ENCODE measurements around the gene ANHX. TPM values are rescaled to one million over a fixed set of nuclear protein-coding genes. Genes with fewer than 3 reads are reported as not detected.
"Not testable (repeated sequence)": the region's sequence is repeated elsewhere in the genome, so short reads cannot be mapped to it uniquely, and the experiment has no call there.

The ANHX gene
- total RNA-seq, result not detected

- Mint-ChIP-seq H3K27ac (no peak within 1 kb of the TSS), H3K9me3 (peaks cover 13% of the 10 kb centered on the region), H3K4me3 (no peak within 1 kb of the TSS), H3K27me3 (peaks cover 0 to under 1% of the 10 kb centered on the region in 2 donors), H3K4me1 (ENCODE audit: low read depth in 2 of 2) (no peaks in the 10 kb centered on the region), H3K36me3 (peaks cover 6% of the 10 kb centered on the region)
- DNase-seq (ENCODE audit: low spot score), result no peak
- no peak for ATAC-seq
Measured at GRCh38 chr12:133235401-133236112, at the start of gene ANHX. Gene ANHX, minus strand, starts transcription at chr12:133235877. Its CDS starts 1,521 bp downstream, at chr12:133234356.

- H3K9me3 Mint-ChIP-seq; H3K4me1 Mint-ChIP-seq (ENCODE audit: low read depth in 2 of 2); H3K27ac Mint-ChIP-seq; H3K27me3 Mint-ChIP-seq; H3K36me3 Mint-ChIP-seq; DNase-seq (ENCODE audit: low spot score); H3K4me3 Mint-ChIP-seq; ATAC-seq: not testable (repeated sequence)
Measured at GRCh38 chr12:133264668-133265067, 29.0 kb upstream of the ANHX start.

GRCh38 chr12:133264173-133264572, 28.5 kb upstream of the ANHX start:
- no peak overlapping the region for H3K4me3 Mint-ChIP-seq

GRCh38 chr12:133256321-133256720, 20.6 kb upstream of the ANHX start:
- no peak for DNase-seq (ENCODE audit: low spot score)

More at GRCh38 chr12:133264173-133264572, 28.5 kb upstream of the ANHX start:
- ATAC-seq (no peak), DNase-seq (ENCODE audit: low spot score) (no peak)
- Mint-ChIP-seq H3K27me3 (no peaks in the 10 kb centered on the region), H3K9me3 (peaks cover 4% of the 10 kb centered on the region), H3K4me1 (ENCODE audit: low read depth in 2 of 2) (no peaks in the 10 kb centered on the region), H3K36me3 (no peaks in the 10 kb centered on the region), H3K27ac (no peak overlapping the region)

GRCh38 chr12:133255833-133256232, 20.2 kb upstream of the ANHX start:
- ATAC-seq; H3K27me3 Mint-ChIP-seq; H3K4me3 Mint-ChIP-seq; H3K4me1 Mint-ChIP-seq (ENCODE audit: low read depth in 2 of 2); DNase-seq (ENCODE audit: low spot score); H3K27ac Mint-ChIP-seq: not testable (repeated sequence)
- H3K9me3 Mint-ChIP-seq, result peaks cover 20% of the 10 kb centered on the region
- peaks cover 12% of the 10 kb centered on the region for H3K36me3 Mint-ChIP-seq

More at GRCh38 chr12:133256321-133256720, 20.6 kb upstream of the ANHX start:
- H3K36me3 Mint-ChIP-seq, result peaks cover 12% of the 10 kb centered on the region
- ATAC-seq, result no peak
- no peak overlapping the region for H3K27ac Mint-ChIP-seq
- peaks cover 20% of the 10 kb centered on the region for H3K9me3 Mint-ChIP-seq
- H3K4me3 Mint-ChIP-seq, result no peak overlapping the region
- H3K4me1 Mint-ChIP-seq (ENCODE audit: low read depth in 2 of 2), result no peaks in the 10 kb centered on the region
- H3K27me3 Mint-ChIP-seq, result peaks cover 0 to 6% of the 10 kb centered on the region in 2 donors

GRCh38 chr12:133251732-133252131, 16.1 kb upstream of the ANHX start:
- H3K27me3 Mint-ChIP-seq, result peaks cover 4 to 6% of the 10 kb centered on the region in 2 donors
- H3K9me3 Mint-ChIP-seq, result peaks cover 23% of the 10 kb centered on the region
- no peaks in the 10 kb centered on the region for H3K4me1 Mint-ChIP-seq (ENCODE audit: low read depth in 2 of 2)
- no peak overlapping the region for H3K27ac Mint-ChIP-seq
- no peak for ATAC-seq
- DNase-seq (ENCODE audit: low spot score), result no peak
- H3K4me3 Mint-ChIP-seq, result no peak overlapping the region
- H3K36me3 Mint-ChIP-seq, result peaks cover 17% of the 10 kb centered on the region

- peaks cover 0 to 10% of the 10 kb centered on the region in 2 donors for H3K27me3 Mint-ChIP-seq
Measured at GRCh38 chr12:133236556-133236955, 879 bp upstream of the ANHX start.

GRCh38 chr12:133236144-133236543, 467 bp upstream of the ANHX start:
- peaks cover 0 to 6% of the 10 kb centered on the region in 2 donors for H3K27me3 Mint-ChIP-seq
- ATAC-seq, result no peak
- H3K4me1 Mint-ChIP-seq (ENCODE audit: low read depth in 2 of 2), result peaks cover 0 to under 1% of the 10 kb centered on the region in 2 donors
- peaks cover 17% of the 10 kb centered on the region for H3K9me3 Mint-ChIP-seq
- no peak overlapping the region for H3K27ac Mint-ChIP-seq
- DNase-seq (ENCODE audit: low spot score), result no peak
- no peak overlapping the region for H3K4me3 Mint-ChIP-seq
- H3K36me3 Mint-ChIP-seq, result peaks cover 6% of the 10 kb centered on the region

More at GRCh38 chr12:133236556-133236955, 879 bp upstream of the ANHX start:
- DNase-seq (ENCODE audit: low spot score) (no peak), ATAC-seq (no peak)
- H3K27ac Mint-ChIP-seq, result no peak overlapping the region
- H3K36me3 Mint-ChIP-seq, result peaks cover 6% of the 10 kb centered on the region
- peaks cover 20% of the 10 kb centered on the region for H3K9me3 Mint-ChIP-seq
- no peak overlapping the region for H3K4me3 Mint-ChIP-seq
- peaks cover 0 to 2% of the 10 kb centered on the region in 2 donors for H3K4me1 Mint-ChIP-seq (ENCODE audit: low read depth in 2 of 2)

GRCh38 chr12:133234971-133235370, 706 bp downstream of the ANHX start:
- ATAC-seq, result no peak
- no peak overlapping the region for H3K27ac Mint-ChIP-seq
- H3K27me3 Mint-ChIP-seq, result no peaks in the 10 kb centered on the region
- no peaks in the 10 kb centered on the region for H3K4me1 Mint-ChIP-seq (ENCODE audit: low read depth in 2 of 2)
- peaks cover 17% of the 10 kb centered on the region for H3K9me3 Mint-ChIP-seq
- H3K4me3 Mint-ChIP-seq, result no peak overlapping the region
- H3K36me3 Mint-ChIP-seq, result peaks cover 9% of the 10 kb centered on the region
- DNase-seq (ENCODE audit: low spot score), result no peak

GRCh38 chr12:133233993-133234564, 1.6 kb downstream of the ANHX start:
- ATAC-seq (no peak), DNase-seq (ENCODE audit: low spot score) (no peak)
- H3K27me3 Mint-ChIP-seq, result no peaks in the 10 kb centered on the region
- H3K36me3 Mint-ChIP-seq, result peaks cover 10% of the 10 kb centered on the region
- peaks cover 19% of the 10 kb centered on the region for H3K9me3 Mint-ChIP-seq
- no peak overlapping the region for H3K4me3 Mint-ChIP-seq
- H3K27ac Mint-ChIP-seq, result no peak overlapping the region
- peaks cover 0 to 5% of the 10 kb centered on the region in 2 donors for H3K4me1 Mint-ChIP-seq (ENCODE audit: low read depth in 2 of 2)

- H3K4me3 Mint-ChIP-seq, result no peak overlapping the region
- DNase-seq (ENCODE audit: low spot score) (no peak), ATAC-seq (no peak)
- H3K27me3 Mint-ChIP-seq, result no peaks in the 10 kb centered on the region
- H3K27ac Mint-ChIP-seq, result no peak overlapping the region
- H3K9me3 Mint-ChIP-seq, result peaks cover 26% of the 10 kb centered on the region
- peaks cover 0 to 5% of the 10 kb centered on the region in 2 donors for H3K4me1 Mint-ChIP-seq (ENCODE audit: low read depth in 2 of 2)
- H3K36me3 Mint-ChIP-seq, result peaks cover 16% of the 10 kb centered on the region
Measured at GRCh38 chr12:133233006-133233405, 2.7 kb downstream of the ANHX start.

- Mint-ChIP-seq H3K4me1 (ENCODE audit: low read depth in 2 of 2) (peaks cover 0 to 5% of the 10 kb centered on the region in 2 donors), H3K27me3 (no peaks in the 10 kb centered on the region), H3K36me3 (peaks cover 16% of the 10 kb centered on the region), H3K27ac (no peak overlapping the region), H3K4me3 (no peak overlapping the region), H3K9me3 (peaks cover 26% of the 10 kb centered on the region)
- DNase-seq (ENCODE audit: low spot score) (no peak), ATAC-seq (no peak)
Measured at GRCh38 chr12:133231001-133231400, 4.7 kb downstream of the ANHX start.

GRCh38 chr12:133227281-133227852, 8.3 kb downstream of the ANHX start:
- peaks cover 16% of the 10 kb centered on the region for H3K36me3 Mint-ChIP-seq
- no peak overlapping the region for H3K27ac Mint-ChIP-seq
- no peak for DNase-seq (ENCODE audit: low spot score)
- peaks cover 20% of the 10 kb centered on the region for H3K9me3 Mint-ChIP-seq
- peaks cover 0 to 5% of the 10 kb centered on the region in 2 donors for H3K4me1 Mint-ChIP-seq (ENCODE audit: low read depth in 2 of 2)
- no peaks in the 10 kb centered on the region for H3K27me3 Mint-ChIP-seq
- peak in 1 of 2 donors; percentile 31 for ATAC-seq
- no peak overlapping the region for H3K4me3 Mint-ChIP-seq

- Mint-ChIP-seq H3K4me1 (ENCODE audit: low read depth in 2 of 2) (peaks cover 0 to 5% of the 10 kb centered on the region in 2 donors), H3K27me3 (no peaks in the 10 kb centered on the region), H3K4me3 (no peak overlapping the region), H3K9me3 (peaks cover 20% of the 10 kb centered on the region), H3K27ac (no peak overlapping the region), H3K36me3 (peaks cover 16% of the 10 kb centered on the region)
- ATAC-seq (peak in 1 of 2 donors; percentile 15), DNase-seq (ENCODE audit: low spot score) (no peak)
Measured at GRCh38 chr12:133226690-133227089, 9.0 kb downstream of the ANHX start.
